ENCODE results near the gene ADAMTS7. TPM values are rescaled to one million over a fixed set of nuclear protein-coding genes. Genes with fewer than 3 reads are reported as not detected.
"Not testable (repeated sequence)": the region's sequence is repeated elsewhere in the genome, so short reads cannot be mapped to it uniquely, and the experiment has no call there.

ADAMTS7 gene
- polyA plus RNA-seq, 1 experiment, result 5.0 TPM

- POLR2A ChIA-PET, result no interaction called here
- Histone ChIP-seq H3K4me3 (ENCODE audit: low read depth, low read length) (no peak overlapping the region), H3K27ac (ENCODE audit: low read depth, low read length) (no peak overlapping the region), H3K9me3 (ENCODE audit: control insufficient read depth, insufficient read depth, low read length) (no peaks in the 10 kb centered on the region; the same call in 1 of the 2 replicates), H3K27me3 (ENCODE audit: control insufficient read depth, insufficient read depth, low read length) (peaks cover 2% of the 10 kb centered on the region)
- TF ChIP-seq, protein P1, sequence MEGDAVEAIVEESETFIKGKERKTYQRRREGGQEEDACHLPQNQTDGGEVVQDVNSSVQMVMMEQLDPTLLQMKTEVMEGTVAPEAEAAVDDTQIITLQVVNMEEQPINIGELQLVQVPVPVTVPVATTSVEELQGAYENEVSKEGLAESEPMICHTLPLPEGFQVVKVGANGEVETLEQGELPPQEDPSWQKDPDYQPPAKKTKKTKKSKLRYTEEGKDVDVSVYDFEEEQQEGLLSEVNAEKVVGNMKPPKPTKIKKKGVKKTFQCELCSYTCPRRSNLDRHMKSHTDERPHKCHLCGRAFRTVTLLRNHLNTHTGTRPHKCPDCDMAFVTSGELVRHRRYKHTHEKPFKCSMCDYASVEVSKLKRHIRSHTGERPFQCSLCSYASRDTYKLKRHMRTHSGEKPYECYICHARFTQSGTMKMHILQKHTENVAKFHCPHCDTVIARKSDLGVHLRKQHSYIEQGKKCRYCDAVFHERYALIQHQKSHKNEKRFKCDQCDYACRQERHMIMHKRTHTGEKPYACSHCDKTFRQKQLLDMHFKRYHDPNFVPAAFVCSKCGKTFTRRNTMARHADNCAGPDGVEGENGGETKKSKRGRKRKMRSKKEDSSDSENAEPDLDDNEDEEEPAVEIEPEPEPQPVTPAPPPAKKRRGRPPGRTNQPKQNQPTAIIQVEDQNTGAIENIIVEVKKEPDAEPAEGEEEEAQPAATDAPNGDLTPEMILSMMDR (IDR thresholded peaks at IDR 0.05; ENCODE audit: low read depth, low read length), result no peak
- CTCF ChIA-PET, result interaction anchor here (0.9 kb wide), 1 partner anchor 342 kb away, joined by 3 read pairs; no protein-coding TSS in a partner anchor
- no peak for DNase-seq (ENCODE audit: low read depth, low spot score)
Observed at GRCh38 chr15:78842519-78842918, 31.3 kb upstream of the ADAMTS7 start.

GRCh38 chr15:78841891-78842290 lies 30.6 kb upstream of the ADAMTS7 start:
- DNase-seq (ENCODE audit: low read depth, low spot score), result no peak
- ChIA-PET POLR2A (no interaction called here), CTCF (interaction anchor here (1.3 kb wide), 1 partner anchor 343 kb away, joined by 3 read pairs; no protein-coding TSS in a partner anchor)
- Histone ChIP-seq H3K9me3 (ENCODE audit: control insufficient read depth, insufficient read depth, low read length) (no peaks in the 10 kb centered on the region; the same call in 1 of the 2 replicates), H3K27ac (ENCODE audit: low read depth, low read length) (no peak overlapping the region), H3K4me3 (ENCODE audit: low read depth, low read length) (no peak overlapping the region), H3K27me3 (ENCODE audit: control insufficient read depth, insufficient read depth, low read length) (peaks cover 2% of the 10 kb centered on the region)
- TF ChIP-seq, protein P1 (IDR thresholded peaks at IDR 0.05; ENCODE audit: low read depth, low read length), result no peak

DNA sequence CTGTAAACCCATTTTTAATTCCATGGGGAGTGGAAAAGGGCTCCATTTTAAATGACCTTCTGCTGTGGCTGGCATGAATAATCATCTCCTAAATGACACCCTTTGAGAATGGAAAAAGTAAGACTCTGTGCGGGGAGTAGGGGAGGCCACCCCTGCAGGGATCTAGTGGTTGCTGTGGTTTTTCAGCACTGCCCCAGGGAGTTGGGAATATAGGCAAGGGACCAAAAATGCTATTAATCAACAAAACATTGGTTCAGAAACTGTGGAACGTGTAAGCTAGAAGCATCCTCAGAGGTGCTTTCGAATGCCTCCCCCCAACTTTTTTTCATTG lies 30.1 kb upstream of the ADAMTS7 start:
- Histone ChIP-seq H3K27ac (ENCODE audit: low read depth, low read length) (no peak overlapping the region), H3K4me3 (ENCODE audit: low read depth, low read length) (no peak overlapping the region), H3K9me3 (ENCODE audit: control insufficient read depth, insufficient read depth, low read length) (no peaks in the 10 kb centered on the region), H3K27me3 (ENCODE audit: control insufficient read depth, insufficient read depth, low read length) (peaks cover 2% of the 10 kb centered on the region)
- no peak for DNase-seq (ENCODE audit: low read depth, low spot score)
- CTCF ChIA-PET, result interaction anchor here (1.3 kb wide), 1 partner anchor 344 kb away, joined by 3 read pairs; no protein-coding TSS in a partner anchor
- TF ChIP-seq, protein P1 (IDR thresholded peaks at IDR 0.05; ENCODE audit: low read depth, low read length), result no peak
- POLR2A ChIA-PET, result no interaction called here

DNA sequence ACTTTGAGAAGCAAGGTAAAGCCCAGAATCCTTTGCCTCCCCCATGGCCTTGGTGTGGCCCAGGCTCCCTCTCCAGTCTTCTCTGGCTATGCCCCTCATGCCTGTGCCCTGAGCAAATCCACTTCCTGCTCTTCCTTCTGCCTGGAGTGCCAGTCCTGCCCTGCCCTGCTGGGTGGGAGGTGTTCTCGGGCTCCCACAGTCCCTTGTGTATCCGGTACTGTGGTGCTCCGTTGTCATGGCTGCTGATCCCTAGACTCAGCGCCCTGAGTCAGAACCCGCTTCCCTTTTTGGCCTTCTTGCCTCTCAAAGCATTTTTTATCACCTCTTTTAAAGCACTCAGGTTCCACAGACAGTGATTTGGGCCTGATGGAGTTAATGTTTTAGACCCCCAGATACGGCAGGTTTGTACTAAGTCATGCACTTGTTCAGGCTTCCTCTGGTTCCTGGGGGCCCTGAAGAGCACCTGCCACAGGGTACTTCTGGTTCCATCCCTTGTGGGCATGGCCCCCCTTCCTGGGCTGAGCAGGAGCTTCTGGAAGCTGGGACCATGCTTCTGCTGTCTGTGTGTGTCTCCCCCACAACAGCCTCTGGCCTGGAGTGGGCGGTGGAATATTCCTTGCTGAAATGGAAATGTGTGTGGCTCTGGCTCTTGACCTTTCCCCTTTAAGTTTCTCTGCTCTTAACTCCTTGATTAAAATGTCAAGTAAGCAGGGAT lies 29.6 kb upstream of the ADAMTS7 start:
- POLR2A ChIA-PET, result no interaction called here
- TF ChIP-seq, protein P1 (IDR thresholded peaks at IDR 0.05; ENCODE audit: low read depth, low read length), result no peak
- Histone ChIP-seq H3K27me3 (ENCODE audit: control insufficient read depth, insufficient read depth, low read length) (peaks cover 2% of the 10 kb centered on the region), H3K4me3 (ENCODE audit: low read depth, low read length) (no peak overlapping the region), H3K9me3 (ENCODE audit: control insufficient read depth, insufficient read depth, low read length) (no peaks in the 10 kb centered on the region), H3K27ac (ENCODE audit: low read depth, low read length) (no peak overlapping the region)
- CTCF ChIA-PET, result interaction anchor here (1.3 kb wide), 1 partner anchor 344 kb away, joined by 3 read pairs; no protein-coding TSS in a partner anchor
- DNase-seq (ENCODE audit: low read depth, low spot score), result no peak

DNA sequence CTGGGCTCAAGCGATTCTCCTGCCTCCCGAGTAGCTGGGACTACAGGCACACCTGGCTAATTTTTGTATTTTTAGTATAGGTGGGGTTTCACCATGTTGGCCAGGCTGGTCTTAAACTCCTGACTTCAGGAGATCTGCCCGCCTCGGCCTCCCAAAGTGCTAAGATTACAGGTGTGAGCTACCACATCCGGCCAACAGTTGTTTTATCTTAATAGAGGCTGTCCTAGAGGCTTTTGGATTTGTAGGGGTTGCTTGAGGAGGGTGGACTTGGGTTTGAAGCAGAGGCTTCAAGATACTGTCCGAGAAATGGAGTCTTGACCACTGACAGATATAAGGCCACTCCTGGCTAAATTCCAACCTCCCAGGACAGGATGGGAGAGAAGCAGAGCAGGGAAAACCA lies 27.9 kb upstream of the ADAMTS7 start:
- H3K27me3 ChIP-seq (ENCODE audit: control insufficient read depth, insufficient read depth, low read length); H3K4me3 ChIP-seq (ENCODE audit: low read depth, low read length); POLR2A ChIA-PET; H3K27ac ChIP-seq (ENCODE audit: low read depth, low read length); DNase-seq (ENCODE audit: low read depth, low spot score); H3K9me3 ChIP-seq (ENCODE audit: control insufficient read depth, insufficient read depth, low read length): not testable (repeated sequence)
- CTCF ChIA-PET, result interaction anchor here (1.2 kb wide), 1 partner anchor 27 kb away, joined by 4 read pairs; no protein-coding TSS in a partner anchor

Data from AG04450 (cell line).